ENCODE results near the gene MAST3. TPM values are rescaled to one million over a fixed set of nuclear protein-coding genes. Genes with fewer than 3 reads are reported as not detected.

The MAST3 gene
- total RNA-seq, 4 donors from 2014 or later: 27.2 to 53.5 (median 32.7) TPM

DNA sequence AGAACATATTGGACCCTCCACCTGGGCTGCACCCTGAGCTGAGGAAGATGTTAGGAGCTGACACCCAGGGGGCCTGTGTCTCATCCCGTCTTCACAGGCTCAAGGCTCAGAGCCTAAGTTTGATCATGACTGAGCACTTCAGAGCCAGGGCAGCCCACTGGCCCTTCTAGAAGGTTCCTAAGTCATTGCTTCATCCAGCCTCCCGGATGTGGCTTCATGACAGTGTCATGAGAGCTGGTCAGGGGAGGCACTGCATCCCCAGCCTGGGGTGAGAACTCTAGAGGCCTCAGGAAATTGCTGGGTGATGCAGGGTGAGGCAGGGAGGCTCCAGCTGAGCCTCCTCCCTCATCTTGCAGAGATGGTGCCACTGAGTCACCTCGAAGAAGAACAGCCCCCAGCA is 30.5 kb downstream of the MAST3 start:
- TF ChIP-seq EP300 (IDR thresholded peaks at IDR 0.05; ENCODE audit: low read depth) (no peak), POLR2AphosphoS5 (IDR thresholded peaks at IDR 0.05) (no peak), POLR2A (IDR thresholded peaks at IDR 0.05) (no peak)
- TF ChIP-seq, protein P1, sequence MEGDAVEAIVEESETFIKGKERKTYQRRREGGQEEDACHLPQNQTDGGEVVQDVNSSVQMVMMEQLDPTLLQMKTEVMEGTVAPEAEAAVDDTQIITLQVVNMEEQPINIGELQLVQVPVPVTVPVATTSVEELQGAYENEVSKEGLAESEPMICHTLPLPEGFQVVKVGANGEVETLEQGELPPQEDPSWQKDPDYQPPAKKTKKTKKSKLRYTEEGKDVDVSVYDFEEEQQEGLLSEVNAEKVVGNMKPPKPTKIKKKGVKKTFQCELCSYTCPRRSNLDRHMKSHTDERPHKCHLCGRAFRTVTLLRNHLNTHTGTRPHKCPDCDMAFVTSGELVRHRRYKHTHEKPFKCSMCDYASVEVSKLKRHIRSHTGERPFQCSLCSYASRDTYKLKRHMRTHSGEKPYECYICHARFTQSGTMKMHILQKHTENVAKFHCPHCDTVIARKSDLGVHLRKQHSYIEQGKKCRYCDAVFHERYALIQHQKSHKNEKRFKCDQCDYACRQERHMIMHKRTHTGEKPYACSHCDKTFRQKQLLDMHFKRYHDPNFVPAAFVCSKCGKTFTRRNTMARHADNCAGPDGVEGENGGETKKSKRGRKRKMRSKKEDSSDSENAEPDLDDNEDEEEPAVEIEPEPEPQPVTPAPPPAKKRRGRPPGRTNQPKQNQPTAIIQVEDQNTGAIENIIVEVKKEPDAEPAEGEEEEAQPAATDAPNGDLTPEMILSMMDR (IDR thresholded peaks at IDR 0.05): no peak

GRCh38 chr19:18128805-18129204 is 31.2 kb downstream of the MAST3 start:
- Histone ChIP-seq H3K36me3 (peaks cover 0 to 22% (median 10%) of the 10 kb centered on the region in 4 donors), H3K9me3 (no peaks in the 10 kb centered on the region), H3K4me1 (no peaks in the 10 kb centered on the region), H3K27me3 (no peaks in the 10 kb centered on the region), H3K27ac (no peak overlapping the region), H3K4me3 (no peak overlapping the region)
- intact Hi-C loops (cut with DNase I; ENCODE audit: low total_unique reads): no loop called here
- WGBS, 2 donors (ENCODE audit: low coverage in 1 of 2): 96% methylated on average over 12 of the region's 12 CpGs; no CpG with 5 or more reads in 1 of the 2 donors
- no peak for DNase-seq
- in situ Hi-C loops (cut with MboI; ENCODE audit: low pct_ligation_motif_present in 1 of 4, low pct_unique_long_range_greater_than_20kb in 1 of 4, low sequenced_read_pairs in 3 of 4): no loop called here
- TF ChIP-seq, protein P1 (IDR thresholded peaks at IDR 0.05): no peak
- TF ChIP-seq EP300 (IDR thresholded peaks at IDR 0.05; ENCODE audit: low read depth) (no peak), POLR2AphosphoS5 (IDR thresholded peaks at IDR 0.05) (no peak), POLR2A (IDR thresholded peaks at IDR 0.05) (no peak)

More for the DNA sequence above, 30.5 kb downstream of the MAST3 start:
- in situ Hi-C loops (cut with MboI; ENCODE audit: low pct_ligation_motif_present in 1 of 4, low pct_unique_long_range_greater_than_20kb in 1 of 4, low sequenced_read_pairs in 3 of 4): no loop called here
- Histone ChIP-seq H3K27ac (no peak overlapping the region), H3K36me3 (peaks cover 0 to 23% (median 10%) of the 10 kb centered on the region in 4 donors), H3K9me3 (no peaks in the 10 kb centered on the region), H3K4me3 (no peak overlapping the region), H3K4me1 (no peaks in the 10 kb centered on the region), H3K27me3 (no peaks in the 10 kb centered on the region)
- DNase-seq: no peak
- 80% methylated on average over 2 of the region's 3 CpGs; no CpG with 5 or more reads in 1 of the 2 donors for WGBS, 2 donors (ENCODE audit: low coverage in 1 of 2)
- intact Hi-C loops (cut with DNase I; ENCODE audit: low total_unique reads): no loop called here

- TF ChIP-seq POLR2AphosphoS5 (IDR thresholded peaks at IDR 0.05): no peak
- TF ChIP-seq, protein P1 (IDR thresholded peaks at IDR 0.05): no peak
- no peak for TF ChIP-seq EP300 (IDR thresholded peaks at IDR 0.05; ENCODE audit: low read depth)
- no peak for TF ChIP-seq POLR2A (IDR thresholded peaks at IDR 0.05)
- WGBS, 2 donors (ENCODE audit: low coverage in 1 of 2): 92% methylated on average over 21 of the region's 21 CpGs; no CpG with 5 or more reads in 1 of the 2 donors
- peaks cover 0 to 22% (median 9%) of the 10 kb centered on the region in 4 donors for H3K36me3 ChIP-seq
- in situ Hi-C loops (cut with MboI; ENCODE audit: low pct_ligation_motif_present in 1 of 4, low pct_unique_long_range_greater_than_20kb in 1 of 4, low sequenced_read_pairs in 3 of 4): no loop called here
- H3K27me3 ChIP-seq: no peaks in the 10 kb centered on the region
- no peak overlapping the region for H3K4me3 ChIP-seq
- peaks cover 0 to 8% (median 4%) of the 10 kb centered on the region in 4 donors for H3K4me1 ChIP-seq
- no peaks in the 10 kb centered on the region for H3K9me3 ChIP-seq
- DNase-seq: no peak
- no peak overlapping the region for H3K27ac ChIP-seq
- intact Hi-C loops (cut with DNase I; ENCODE audit: low total_unique reads): no loop called here
Observed at GRCh38 chr19:18130523-18131242, 33.1 kb downstream of the MAST3 start.

GRCh38 chr19:18131841-18132596 is 34.4 kb downstream of the MAST3 start:
- H3K27ac ChIP-seq: no peak overlapping the region
- H3K4me3 ChIP-seq: no peak overlapping the region
- peaks cover 0 to 17% (median 9%) of the 10 kb centered on the region in 4 donors for H3K4me1 ChIP-seq
- no peaks in the 10 kb centered on the region for H3K9me3 ChIP-seq
- no peak for TF ChIP-seq POLR2AphosphoS5 (IDR thresholded peaks at IDR 0.05)
- TF ChIP-seq POLR2A (IDR thresholded peaks at IDR 0.05): no peak
- no peak for TF ChIP-seq EP300 (IDR thresholded peaks at IDR 0.05; ENCODE audit: low read depth)
- TF ChIP-seq, protein P1 (IDR thresholded peaks at IDR 0.05): no peak
- no peak for DNase-seq
- in situ Hi-C loops (cut with MboI; ENCODE audit: low pct_ligation_motif_present in 1 of 4, low pct_unique_long_range_greater_than_20kb in 1 of 4, low sequenced_read_pairs in 3 of 4) (no loop called here), intact Hi-C loops (cut with DNase I; ENCODE audit: low total_unique reads) (no loop called here)
- no peaks in the 10 kb centered on the region for H3K27me3 ChIP-seq
- H3K36me3 ChIP-seq: peaks cover 0 to 24% (median 9%) of the 10 kb centered on the region in 4 donors
- WGBS, 2 donors (ENCODE audit: low coverage in 1 of 2): 85 to 89% methylated on average over 3 to 31 of the region's 31 CpGs

Data from transverse colon (tissue), 4 donors.